HG03460 (cell line): ENCODE measurements around the gene FAM120A.
A peak's percentile ranks its signal among the peaks of the same experiment; 100 is the strongest.

Experiments used
- ATAC-seq: cut with Tn5 transposase; IDR thresholded peaks from one replicate; pipeline ENCODE4 v1.9.1; 2021; ENCODE audit not compliant: unreplicated experiment

FAM120A gene

GRCh38 chr9:93440896-93441580, 10.4 kb upstream of the FAM120A start:
- no peak for ATAC-seq

GRCh38 chr9:93446073-93446472, 5.4 kb upstream of the FAM120A start:
- ATAC-seq = no peak

- ATAC-seq = no peak
These were observed 3.8 kb upstream of the FAM120A start for GRCh38 chr9:93447655-93448054.

GRCh38 chr9:93451849-93452709, 594 bp downstream of the FAM120A start:
- ATAC-seq = peak; percentile 18

- no peak for ATAC-seq
These were observed 1.2 kb downstream of the FAM120A start for GRCh38 chr9:93452710-93453046.

- peak; percentile 59 for ATAC-seq
These were observed 1.8 kb downstream of the FAM120A start, which contains the start of gene FAM120AOS for GRCh38 chr9:93453047-93453914. TSS of gene FAM120AOS (minus strand) at chr9:93453581. CDS start at chr9:93452709, 872 bp downstream.

- no peak for ATAC-seq
These were observed 4.5 kb downstream of the FAM120A start for GRCh38 chr9:93456022-93456421.

- ATAC-seq = no peak
These were observed 5.0 kb downstream of the FAM120A start for GRCh38 chr9:93456504-93456903.

- no peak for ATAC-seq
These were observed 5.5 kb downstream of the FAM120A start for GRCh38 chr9:93457006-93457405.

- no peak for ATAC-seq
These were observed 7.2 kb downstream of the FAM120A start for GRCh38 chr9:93458712-93459111.

GRCh38 chr9:93459432-93459847, 8.0 kb downstream of the FAM120A start:
- ATAC-seq = no peak

GRCh38 chr9:93460689-93461413, 9.4 kb downstream of the FAM120A start:
- no peak for ATAC-seq

- ATAC-seq = no peak
These were observed 9.9 kb downstream of the FAM120A start for GRCh38 chr9:93461414-93461743.

GRCh38 chr9:93461821-93462220, 10.3 kb downstream of the FAM120A start:
- no peak for ATAC-seq

GRCh38 chr9:93463638-93464248, 12.3 kb downstream of the FAM120A start:
- ATAC-seq = no peak

- no peak for ATAC-seq
These were observed 12.9 kb downstream of the FAM120A start for GRCh38 chr9:93464395-93464794.

GRCh38 chr9:93464876-93465275, 13.4 kb downstream of the FAM120A start:
- ATAC-seq = no peak

GRCh38 chr9:93465855-93466254, 14.4 kb downstream of the FAM120A start:
- no peak for ATAC-seq

- no peak for ATAC-seq
These were observed 15.1 kb downstream of the FAM120A start for GRCh38 chr9:93466416-93467061.

- ATAC-seq = no peak
These were observed 15.6 kb downstream of the FAM120A start for GRCh38 chr9:93467062-93467416.
